Erythroblast (primary cell): ENCODE results near the gene PCDHGC3.

Experiments
- GATA1 ChIP-seq: IDR thresholded peaks from 2 replicates; pipeline ENCODE4 v1.6.1; 2011; ENCODE audit warnings: low read depth, mild to moderate bottlenecking, control low read depth, low read length, moderate library complexity
- POLR2A ChIP-seq: IDR thresholded peaks from 2 replicates; pipeline ENCODE4 v1.6.1; 2011; ENCODE audit warnings: mild to moderate bottlenecking, low read length

DNA sequence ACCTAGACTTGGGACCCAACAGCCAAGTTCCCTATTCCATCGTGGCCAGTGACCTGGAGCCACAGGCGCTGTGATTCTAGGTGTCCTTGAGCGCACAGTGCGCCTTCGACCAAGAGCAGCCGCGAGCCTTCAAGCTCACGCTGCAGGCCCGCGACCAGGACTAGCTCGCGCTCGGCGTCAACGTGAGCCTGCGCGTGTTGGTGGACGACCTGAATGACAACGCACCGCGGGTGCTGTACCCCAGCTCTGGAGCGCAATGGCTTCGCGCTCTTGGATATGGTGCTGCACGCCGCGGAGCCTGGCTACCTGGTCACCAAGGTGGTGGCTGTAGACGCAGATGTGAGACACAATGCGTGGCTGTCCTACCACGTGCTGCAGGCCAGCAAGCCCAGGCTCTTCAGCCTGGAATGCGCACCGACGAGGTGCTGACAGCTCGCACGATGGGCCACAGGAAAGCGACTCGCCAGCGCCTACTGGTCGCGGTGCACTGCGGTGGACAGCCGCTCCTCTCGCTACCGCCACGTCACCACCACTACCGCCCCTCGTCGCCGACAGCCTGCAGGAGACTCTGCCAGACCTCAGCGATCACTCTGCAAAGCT, 34.1 kb upstream of the PCDHGC3 start:
- TF ChIP-seq POLR2A: no peak
- TF ChIP-seq GATA1: no peak
